ENCODE data around the gene IMMP2L.

DNA sequence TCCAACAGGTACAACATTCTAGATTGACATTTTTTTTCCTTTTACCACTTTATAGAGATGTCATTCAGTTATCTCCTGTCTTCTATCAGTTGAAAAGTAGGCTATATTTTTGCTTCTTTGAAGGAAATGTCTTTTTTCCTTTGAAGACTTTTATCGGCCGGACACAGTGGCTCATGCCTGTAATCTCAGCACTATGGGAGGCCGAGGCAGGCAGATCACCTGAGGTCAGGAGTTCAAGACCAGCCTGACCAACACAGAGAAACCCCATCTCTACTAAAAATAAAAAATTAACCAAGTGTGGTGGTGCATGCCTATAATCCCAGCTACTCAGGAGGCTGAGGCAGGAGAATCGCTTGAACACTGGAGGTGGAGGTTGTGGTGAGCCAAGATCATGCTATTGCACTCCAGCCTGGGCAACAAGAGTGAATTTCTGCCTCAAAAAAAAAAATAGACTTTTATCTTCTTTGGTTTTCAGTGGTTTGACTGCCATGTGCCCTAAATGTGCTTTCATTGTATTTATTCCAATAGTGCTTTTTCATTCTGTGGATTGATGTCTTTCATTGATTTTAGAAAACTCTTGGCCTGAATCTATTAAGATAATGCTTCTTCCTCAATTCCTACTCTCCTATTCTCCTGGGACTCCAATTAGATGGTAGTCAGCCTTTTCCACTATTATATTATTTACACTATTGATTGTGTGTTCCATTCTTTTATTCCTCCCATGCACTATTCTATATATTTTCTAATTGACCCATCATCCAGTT lies 84.6 kb downstream of the IMMP2L start:
- TF ChIP-seq REST (IDR thresholded peaks at IDR 0.05; ENCODE audit: insufficient read depth in 1 of 2, low read depth in 2 of 2, low read length in 1 of 2) (no peak), CTCF (IDR thresholded peaks at IDR 0.05) (no peak), POLR2AphosphoS5 (IDR thresholded peaks at IDR 0.05; ENCODE audit: low read depth, low read length) (no peak), SIN3A (IDR thresholded peaks at IDR 0.05; ENCODE audit: borderline replicate concordance, insufficient read depth, low read depth, low read length) (no peak)
